ENCODE measurements around the gene ZNF423.

GRCh38 chr16:49875806-49876715 is 20.1 kb upstream of the ZNF423 start:
- TF ChIP-seq CTCF (IDR thresholded peaks at IDR 0.05) (no peak), JUND (IDR thresholded peaks at IDR 0.05) (no peak), POLR2AphosphoS5 (IDR thresholded peaks at IDR 0.05; ENCODE audit: low read depth, low read length) (no peak)
- TF ChIP-seq, protein P1, sequence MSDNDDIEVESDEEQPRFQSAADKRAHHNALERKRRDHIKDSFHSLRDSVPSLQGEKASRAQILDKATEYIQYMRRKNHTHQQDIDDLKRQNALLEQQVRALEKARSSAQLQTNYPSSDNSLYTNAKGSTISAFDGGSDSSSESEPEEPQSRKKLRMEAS (IDR thresholded peaks at IDR 0.05; ENCODE audit: low read depth) = no peak
